Camera-type eye (tissue), 1 donor: ENCODE measurements around the gene CACHD1. TPM values are rescaled to one million over a fixed set of nuclear protein-coding genes. Genes with fewer than 3 reads are reported as not detected.

ENCODE experiments used
- total RNA-seq: library from RNA; depleted of rRNA; stranded (reverse); fragments of >200 nt; gene quantifications from one replicate; pipeline ENCODE4 v1.2.3, GENCODE V29; 2014

Gene CACHD1
- 34.7 TPM for total RNA-seq

GRCh38 chr1:64469977-64470664 lies at the start of gene CACHD1:
Gene CACHD1 (plus strand): TSS chr1:64470129. CDS start chr1:64470745, 616 bp downstream.

